ENCODE measurements around the gene PPIA.

DNA sequence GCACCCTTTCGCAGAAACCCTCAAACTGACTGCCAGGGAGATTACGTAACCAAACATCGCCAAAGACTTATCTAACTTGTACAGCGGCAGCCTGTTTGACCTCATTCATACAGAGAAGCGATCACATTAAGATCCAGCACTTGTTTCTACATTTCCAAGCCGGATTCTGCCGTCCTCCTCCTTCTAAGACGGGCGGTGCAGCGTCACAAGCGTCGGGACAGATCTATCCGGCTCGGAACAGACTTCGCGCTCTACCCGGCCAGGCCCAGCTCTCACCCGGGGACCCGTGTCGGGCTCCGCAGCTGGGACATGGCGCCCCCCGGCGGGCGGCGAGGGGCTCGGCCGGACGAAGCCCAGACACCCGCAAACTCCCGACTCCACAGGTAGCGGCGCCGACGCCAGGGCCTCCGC lies 51.0 kb downstream of the PPIA start:
- no peak for TF ChIP-seq POLR2A (IDR thresholded peaks at IDR 0.05)
- TF ChIP-seq, protein P1, sequence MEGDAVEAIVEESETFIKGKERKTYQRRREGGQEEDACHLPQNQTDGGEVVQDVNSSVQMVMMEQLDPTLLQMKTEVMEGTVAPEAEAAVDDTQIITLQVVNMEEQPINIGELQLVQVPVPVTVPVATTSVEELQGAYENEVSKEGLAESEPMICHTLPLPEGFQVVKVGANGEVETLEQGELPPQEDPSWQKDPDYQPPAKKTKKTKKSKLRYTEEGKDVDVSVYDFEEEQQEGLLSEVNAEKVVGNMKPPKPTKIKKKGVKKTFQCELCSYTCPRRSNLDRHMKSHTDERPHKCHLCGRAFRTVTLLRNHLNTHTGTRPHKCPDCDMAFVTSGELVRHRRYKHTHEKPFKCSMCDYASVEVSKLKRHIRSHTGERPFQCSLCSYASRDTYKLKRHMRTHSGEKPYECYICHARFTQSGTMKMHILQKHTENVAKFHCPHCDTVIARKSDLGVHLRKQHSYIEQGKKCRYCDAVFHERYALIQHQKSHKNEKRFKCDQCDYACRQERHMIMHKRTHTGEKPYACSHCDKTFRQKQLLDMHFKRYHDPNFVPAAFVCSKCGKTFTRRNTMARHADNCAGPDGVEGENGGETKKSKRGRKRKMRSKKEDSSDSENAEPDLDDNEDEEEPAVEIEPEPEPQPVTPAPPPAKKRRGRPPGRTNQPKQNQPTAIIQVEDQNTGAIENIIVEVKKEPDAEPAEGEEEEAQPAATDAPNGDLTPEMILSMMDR (IDR thresholded peaks at IDR 0.05) = peak; percentile 56 to 96 (median 72)

All from breast epithelium (tissue), 3 donors.